Keratinocyte (primary cell): ENCODE data around the gene PARD3.

ENCODE experiments used
- CTCF ChIP-seq, 3 experiments: IDR thresholded peaks in 1 of 3; conservative IDR thresholded peaks in 1 of 3; optimal IDR thresholded peaks in 1 of 3; 2 replicates in 2 of 3; 3 replicates in 1 of 3; pipeline versions ENCODE3 to v1.5.1; 2011; ENCODE audit warnings: low read length in 3 of 3, mild to moderate bottlenecking in 3 of 3, moderate library complexity in 2 of 3, control low read depth in 1 of 3, inconsistent platforms in 1 of 3; ENCODE audit not compliant: insufficient read depth in 2 of 3; ENCODE audit errors: extremely low read depth in 1 of 3
- EZH2 ChIP-seq: IDR thresholded peaks from one replicate; pipeline ENCODE4 v1.6.1; 2012; ENCODE audit warnings: inconsistent platforms, mild to moderate bottlenecking, low read length, moderate library complexity

- TF ChIP-seq EZH2 (no peak), CTCF (optimal IDR thresholded peaks at IDR 0.05 in 1 of 3, IDR thresholded peaks at IDR 0.05 in 1 of 3, conservative IDR thresholded peaks at IDR 0.05 in 1 of 3; ENCODE audit: extremely low read depth in 1 of 3, insufficient read depth in 2 of 3, low read length in 3 of 3) (no peak)
These were observed 108.9 kb downstream of the PARD3 start for GRCh38 chr10:34706147-34706546.
